HCT116 (cell line): ENCODE data around the gene PBLD. TPM values are rescaled to one million over a fixed set of nuclear protein-coding genes. Genes with fewer than 3 reads are reported as not detected.
"Not testable (repeated sequence)": the region's sequence is repeated elsewhere in the genome, so short reads cannot be mapped to it uniquely, and the experiment has no call there.

Experiments
- ATAC-seq: fragments of 200-7000 bp; cut with Tn5 transposase; 2 replicates; pipeline ENCODE4 v1.9.1; 2020; ENCODE audit warnings: mild to moderate bottlenecking, moderate library complexity
- BruUV-seq: library from RNA; stranded (reverse); fragments of 400-500 nt; replicated peaks from 2 replicates; lab custom pipeline; 2021; lab: Mats Ljungman, UMichigan
- CTCF ChIA-PET: fragments of 300-600 bp; sonication (Branson Sonifier 250); formaldehyde crosslinking; loops from one replicate; lab custom pipeline; 2021; ENCODE audit warnings: antibody characterized with exemption; lab: Charles Lee
- POLR2A ChIA-PET: fragments of 300-600, 350-600 bp; sonication (Branson Sonifier 250); formaldehyde crosslinking; loops from one replicate; lab custom pipeline; 2021; ENCODE audit warnings: antibody characterized with exemption; lab: Charles Lee
- RAD21 ChIA-PET, 2 experiments: fragments of 300-600 bp; sonication (Branson Sonifier 250); formaldehyde crosslinking; loops; one replicate each; lab custom pipeline; 2023; ENCODE audit warnings: low total read pairs in 2 of 2; ENCODE audit not compliant: uncharacterized antibody in 2 of 2, unreplicated experiment in 2 of 2, low non-redundant PET in 1 of 2; lab: Charles Lee
- DNase-seq: peaks from one replicate; pipeline ENCODE4 v3.0.0-alpha.2; 2010; ENCODE audit warnings: low read depth, low spot score
- H2AFZ ChIP-seq: fragments of 200-600 bp; shearing (Covaris generic), sonication (generic); 2 replicates; pipeline ENCODE4 v1.6.1; 2017; ENCODE audit warnings: low read depth, mixed run types, mixed read lengths, antibody characterized with exemption, low read length; ENCODE audit not compliant: poor library complexity, severe bottlenecking
- H3K27ac ChIP-seq: 2 replicates; pipeline ENCODE4 v1.5.1; 2012; ENCODE audit warnings: low read depth, low read length
- H3K27me3 ChIP-seq: fragments of 200-600 bp; sonication (generic); 2 replicates; pipeline ENCODE4 v1.6.1; 2016; ENCODE audit warnings: mixed run types, low read length, mixed read lengths; ENCODE audit not compliant: insufficient read depth
- H3K36me3 ChIP-seq, 2 experiments: fragments of 200-500 bp in 1 of 2; fragments of 200-600 bp in 1 of 2; sonication (Bioruptor generic) in 1 of 2; sonication (generic) in 1 of 2; 2 replicates each; pipeline versions ENCODE4 v1.5.1 to v1.6.1; 2014 to 2016; ENCODE audit warnings: low read length in 2 of 2, inconsistent platforms in 1 of 2, mixed read lengths in 1 of 2, mixed run types in 1 of 2; ENCODE audit not compliant: insufficient read depth in 2 of 2, control insufficient read depth in 1 of 2
- H3K4me1 ChIP-seq, 2 experiments: fragments of 200-600 bp in 1 of 2; sonication (generic) in 1 of 2; 2 replicates each; pipeline versions ENCODE4 v1.5.1 to v1.6.1; 2012 to 2017; ENCODE audit warnings: low read length in 2 of 2, inconsistent platforms in 1 of 2, mild to moderate bottlenecking in 1 of 2, mixed read lengths in 1 of 2, mixed run types in 1 of 2, moderate library complexity in 1 of 2; ENCODE audit not compliant: insufficient read depth in 2 of 2, control insufficient read depth in 1 of 2
- H3K4me2 ChIP-seq: fragments of 200-600 bp; sonication (generic); 2 replicates; pipeline ENCODE4 v1.6.1; 2017; ENCODE audit warnings: mixed run types, low read length, mixed read lengths
- H3K4me3 ChIP-seq, 2 experiments: fragments of 200-600 bp in 1 of 2; sonication (generic) in 1 of 2; replicated peaks in 1 of 2; 2 replicates each; pipeline ENCODE4 v1.5.1; 2011 to 2016; ENCODE audit warnings: low read length in 2 of 2, control low read depth in 1 of 2, low read depth in 1 of 2, mild to moderate bottlenecking in 1 of 2, mixed read lengths in 1 of 2, mixed run types in 1 of 2
- H3K79me2 ChIP-seq: fragments of 200-600 bp; sonication (generic); 2 replicates; pipeline ENCODE4 v1.6.1; 2017; ENCODE audit warnings: mild to moderate bottlenecking, mixed run types, low read length, moderate library complexity, mixed read lengths; ENCODE audit not compliant: insufficient read depth
- H3K9ac ChIP-seq: fragments of 200-600 bp; sonication (generic); 2 replicates; pipeline ENCODE4 v1.6.1; 2016; ENCODE audit warnings: low read length, mixed read lengths
- H3K9me2 ChIP-seq: fragments of 200-600 bp; sonication (generic), shearing (Covaris generic); 2 replicates; pipeline ENCODE4 v1.6.1; 2017; ENCODE audit warnings: mixed run types, mild to moderate bottlenecking, moderate library complexity; ENCODE audit not compliant: insufficient read depth
- H3K9me3 ChIP-seq, 2 experiments: fragments of 200-500 bp in 1 of 2; fragments of 200-600 bp in 1 of 2; sonication (Bioruptor generic) in 1 of 2; sonication (generic) in 1 of 2; 2 replicates each; pipeline ENCODE4 v1.6.1; 2014 to 2017; ENCODE audit warnings: low read length in 2 of 2, mixed read lengths in 2 of 2, inconsistent platforms in 1 of 2, low read depth in 1 of 2, mild to moderate bottlenecking in 1 of 2, mixed run types in 1 of 2, moderate library complexity in 1 of 2; ENCODE audit not compliant: control insufficient read depth in 1 of 2, insufficient read depth in 1 of 2
- H4K20me1 ChIP-seq: fragments of 200-600 bp; sonication (generic), shearing (Covaris generic); 2 replicates; pipeline ENCODE4 v1.6.1; 2017; ENCODE audit warnings: mixed run types, mild to moderate bottlenecking, moderate library complexity; ENCODE audit not compliant: insufficient read depth
- CEBPB ChIP-seq: IDR thresholded peaks from 2 replicates; pipeline ENCODE4 v1.6.1; 2012; ENCODE audit warnings: low read depth
- REST ChIP-seq: IDR thresholded peaks from 2 replicates; pipeline ENCODE4 v1.6.1; 2012; ENCODE audit warnings: low read depth
- SP1 ChIP-seq: IDR thresholded peaks from 2 replicates; pipeline ENCODE4 v1.6.1; 2012; ENCODE audit warnings: low read depth
- YY1 ChIP-seq: IDR thresholded peaks from 2 replicates; pipeline ENCODE4 v1.6.1; 2011; ENCODE audit warnings: low read length, low read depth, moderate library complexity, mild to moderate bottlenecking; ENCODE audit not compliant: insufficient replicate concordance; ENCODE audit errors: extremely low read depth
- intact Hi-C: fragments of 100-400 bp; cut with micrococcal nuclease; formaldehyde crosslinking; loops from 2 replicates; pipeline ENCODE4 v1.10.0; 2022
- total RNA-seq: library from RNA; stranded (reverse); gene quantifications from one replicate; pipeline ENCODE4 v1.2.1, GENCODE V29; 2021; ENCODE audit not compliant: unreplicated experiment

PBLD gene
- total RNA-seq, 1 experiment from 2014 or later = 2.2 TPM

GRCh38 chr10:68327889-68328786 is 4.6 kb downstream of the PBLD start:
- no peak overlapping the region for H3K4me3 ChIP-seq
- peak overlapping the region; percentile 31 for H3K9ac ChIP-seq
- RAD21 ChIA-PET = no interaction called here
- CTCF ChIA-PET = interaction anchor here (1.7 kb wide), 1 partner anchor 540 kb away, joined by 4 read pairs; no protein-coding TSS in a partner anchor
- POLR2A ChIA-PET = no interaction called here
- H3K79me2 ChIP-seq = peaks cover 13% of the 10 kb centered on the region
- peaks cover 4% of the 10 kb centered on the region; the same call in 1 of the 2 replicates for H4K20me1 ChIP-seq
- peak; percentile 16 for DNase-seq
- intact Hi-C loops = no loop called here
- peak; percentile 72 for TF ChIP-seq CEBPB
- peak; percentile 51; the same call in 1 of the 2 replicates for TF ChIP-seq SP1
- no peak for TF ChIP-seq REST
- no peak for TF ChIP-seq YY1
- peak overlapping the region; percentile 17; the same call in 1 of the 2 replicates for H3K27ac ChIP-seq
- H3K27me3 ChIP-seq = no peaks in the 10 kb centered on the region
- ATAC-seq = no peak
- BruUV-seq = no TSS peak
- no peaks in the 10 kb centered on the region for H3K9me3 ChIP-seq
- H3K9me2 ChIP-seq = no peaks in the 10 kb centered on the region
- peaks cover 23 to 34% of the 10 kb centered on the region in 2 experiments for H3K4me1 ChIP-seq
- no peaks in the 10 kb centered on the region for H3K36me3 ChIP-seq
- H2AFZ ChIP-seq = peak overlapping the region; percentile 79
- H3K4me2 ChIP-seq = peak overlapping the region; percentile 46

DNA sequence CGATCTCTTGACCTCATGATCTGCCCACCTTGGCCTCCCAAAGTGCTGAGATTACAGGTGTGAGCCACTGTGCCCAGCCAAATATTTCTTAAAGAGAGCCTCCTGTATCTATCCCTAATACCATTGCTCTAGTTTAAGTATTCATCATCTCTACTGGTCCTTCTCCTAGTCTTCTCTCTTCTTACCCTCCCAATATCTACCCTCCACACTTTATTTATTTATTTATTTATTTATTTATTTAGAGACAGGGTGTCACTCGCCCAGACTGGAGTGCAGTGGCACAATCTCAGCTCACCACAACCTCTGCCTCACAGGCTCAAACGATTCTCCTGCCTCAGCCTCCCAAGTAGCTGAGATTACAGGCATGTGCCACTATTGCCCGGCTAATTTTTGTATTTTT is 8.3 kb downstream of the PBLD start:
- BruUV-seq, DNase-seq, H3K9me2 ChIP-seq, H3K27ac ChIP-seq, RAD21 ChIA-PET, H3K9ac ChIP-seq, H3K27me3 ChIP-seq, H3K36me3 ChIP-seq, H3K4me2 ChIP-seq, CTCF ChIA-PET, H3K79me2 ChIP-seq, POLR2A ChIA-PET, H3K4me3 ChIP-seq, H4K20me1 ChIP-seq, intact Hi-C loops, H3K9me3 ChIP-seq, H2AFZ ChIP-seq, ATAC-seq: not testable (repeated sequence)
- H3K4me1 ChIP-seq = peaks cover 16 to 22% of the 10 kb centered on the region in 2 experiments
